ENCODE results near the gene CD276.

DNA sequence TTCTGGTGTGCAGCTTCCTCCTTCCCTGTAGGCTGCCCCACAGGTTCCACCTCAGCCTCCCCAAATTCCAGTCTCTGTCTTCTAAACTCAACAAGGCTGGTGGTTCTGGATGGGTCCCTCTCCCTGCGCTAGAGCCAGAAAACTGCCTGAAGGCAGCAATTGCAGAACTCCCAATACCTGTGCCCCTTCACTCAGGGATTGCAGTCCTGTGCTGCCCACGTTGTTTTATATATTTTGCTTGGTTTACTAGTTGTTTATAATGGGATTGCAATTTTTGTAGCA, 36.2 kb upstream of the CD276 start:
- TF ChIP-seq, protein P1, sequence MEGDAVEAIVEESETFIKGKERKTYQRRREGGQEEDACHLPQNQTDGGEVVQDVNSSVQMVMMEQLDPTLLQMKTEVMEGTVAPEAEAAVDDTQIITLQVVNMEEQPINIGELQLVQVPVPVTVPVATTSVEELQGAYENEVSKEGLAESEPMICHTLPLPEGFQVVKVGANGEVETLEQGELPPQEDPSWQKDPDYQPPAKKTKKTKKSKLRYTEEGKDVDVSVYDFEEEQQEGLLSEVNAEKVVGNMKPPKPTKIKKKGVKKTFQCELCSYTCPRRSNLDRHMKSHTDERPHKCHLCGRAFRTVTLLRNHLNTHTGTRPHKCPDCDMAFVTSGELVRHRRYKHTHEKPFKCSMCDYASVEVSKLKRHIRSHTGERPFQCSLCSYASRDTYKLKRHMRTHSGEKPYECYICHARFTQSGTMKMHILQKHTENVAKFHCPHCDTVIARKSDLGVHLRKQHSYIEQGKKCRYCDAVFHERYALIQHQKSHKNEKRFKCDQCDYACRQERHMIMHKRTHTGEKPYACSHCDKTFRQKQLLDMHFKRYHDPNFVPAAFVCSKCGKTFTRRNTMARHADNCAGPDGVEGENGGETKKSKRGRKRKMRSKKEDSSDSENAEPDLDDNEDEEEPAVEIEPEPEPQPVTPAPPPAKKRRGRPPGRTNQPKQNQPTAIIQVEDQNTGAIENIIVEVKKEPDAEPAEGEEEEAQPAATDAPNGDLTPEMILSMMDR (IDR thresholded peaks at IDR 0.05; ENCODE audit: poor library complexity): no peak
- TF ChIP-seq EZH2 (IDR thresholded peaks at IDR 0.05; ENCODE audit: borderline replicate concordance): no peak
